ENCODE data around the gene LHX4.

The LHX4 gene

DNA sequence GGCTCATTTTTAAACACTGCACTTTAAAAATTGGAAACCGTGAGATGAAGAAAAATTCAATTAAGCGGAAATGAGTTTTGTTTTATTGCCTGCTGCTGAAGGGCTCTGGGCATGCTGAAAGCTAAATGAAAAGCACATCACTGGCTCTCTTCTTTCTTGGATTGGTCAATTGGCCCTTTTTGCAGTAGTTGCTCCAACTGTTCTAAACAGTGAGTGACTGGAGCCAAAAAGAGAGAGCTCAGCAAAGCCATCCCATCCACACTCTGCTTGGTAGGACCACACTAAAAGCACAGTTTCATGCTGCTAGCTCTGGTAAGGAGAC lies 48.1 kb downstream of the LHX4 start:
- in situ Hi-C loops (cut with MboI; ENCODE audit: low pct_unique_long_range_greater_than_20kb, low sequenced_read_pairs) = no loop called here
- no peak for DNase-seq

DNA sequence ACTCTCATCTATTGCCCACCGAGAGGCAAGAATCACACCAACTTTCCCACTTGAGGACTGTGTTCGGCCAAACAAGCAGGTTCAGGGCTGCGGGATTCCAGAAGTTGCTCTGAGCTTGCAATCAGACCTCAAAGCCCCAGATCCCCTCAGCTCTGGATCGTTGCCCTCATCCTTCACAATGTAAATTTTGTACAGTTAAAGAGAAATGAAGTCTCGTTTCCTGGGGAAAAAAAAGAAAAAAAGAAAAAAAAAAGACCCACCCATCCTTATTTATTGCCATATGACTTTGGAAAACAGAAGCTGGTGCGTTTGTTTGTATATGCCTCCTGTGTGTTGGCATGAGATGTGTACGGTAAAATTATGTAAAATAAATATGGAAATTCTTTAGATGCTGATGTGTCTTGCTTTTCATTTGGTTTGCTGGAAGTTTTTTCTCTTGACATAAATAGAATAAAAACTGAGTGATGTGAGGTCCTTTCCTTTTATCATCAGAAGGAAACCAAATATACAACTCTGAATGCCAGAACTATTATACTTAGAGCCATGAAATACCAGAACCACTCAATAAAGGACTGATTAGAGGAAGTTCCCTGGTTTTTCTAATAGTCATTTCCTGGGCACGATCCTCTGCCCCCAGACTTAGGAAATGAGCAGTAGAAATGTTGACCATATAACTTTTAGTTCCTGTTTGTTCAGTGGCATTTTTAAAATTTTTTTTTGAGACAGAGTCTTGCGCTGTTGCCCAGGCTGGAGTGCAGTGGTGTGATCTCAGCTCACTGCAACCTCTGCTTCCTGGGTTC lies 48.7 kb downstream of the LHX4 start:
- DNase-seq = peak; percentile 64
- in situ Hi-C loops (cut with MboI; ENCODE audit: low pct_unique_long_range_greater_than_20kb, low sequenced_read_pairs) = no loop called here

DNA sequence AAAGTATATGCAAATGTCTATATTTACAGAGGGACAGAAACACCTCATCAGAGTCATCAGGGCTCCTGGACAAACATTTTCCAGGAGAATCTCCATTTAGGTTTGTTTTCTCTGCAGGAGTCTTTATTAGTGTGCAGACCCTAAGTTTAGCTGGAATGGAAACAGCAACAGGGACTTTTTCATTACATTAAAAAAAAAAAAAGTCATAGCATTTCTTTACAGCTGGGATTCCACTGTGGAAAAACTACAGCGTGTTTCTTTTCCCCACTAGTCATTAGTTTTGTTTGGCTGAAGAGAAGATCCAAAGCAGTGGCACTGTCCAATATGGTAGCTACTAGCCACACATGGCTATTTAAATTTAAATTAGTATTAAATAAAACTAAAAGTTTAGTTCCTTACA lies 49.6 kb downstream of the LHX4 start:
- in situ Hi-C loops (cut with MboI; ENCODE audit: low pct_unique_long_range_greater_than_20kb, low sequenced_read_pairs) = no loop called here
- no peak for DNase-seq

DNA sequence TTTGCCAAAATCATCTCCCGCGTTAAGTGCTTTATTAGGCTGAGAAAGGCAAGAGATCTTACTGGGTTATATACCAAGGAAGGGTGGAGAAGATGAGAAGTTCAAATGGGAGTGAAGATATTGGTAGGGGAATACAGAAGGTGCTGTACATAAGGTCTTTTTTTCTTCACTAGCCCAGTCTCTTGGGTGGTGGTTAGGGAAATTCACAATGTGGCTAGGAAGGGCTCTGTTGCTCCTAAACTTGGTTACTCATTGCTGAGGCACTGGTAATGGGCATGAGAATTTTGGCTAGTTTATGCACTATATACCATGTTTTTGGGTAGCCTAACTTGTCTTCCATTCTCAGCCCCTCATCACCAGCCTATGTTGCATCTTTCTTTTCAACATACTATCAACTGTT lies 50.6 kb downstream of the LHX4 start:
- in situ Hi-C loops (cut with MboI; ENCODE audit: low pct_unique_long_range_greater_than_20kb, low sequenced_read_pairs) = no loop called here
- no peak for DNase-seq

DNA sequence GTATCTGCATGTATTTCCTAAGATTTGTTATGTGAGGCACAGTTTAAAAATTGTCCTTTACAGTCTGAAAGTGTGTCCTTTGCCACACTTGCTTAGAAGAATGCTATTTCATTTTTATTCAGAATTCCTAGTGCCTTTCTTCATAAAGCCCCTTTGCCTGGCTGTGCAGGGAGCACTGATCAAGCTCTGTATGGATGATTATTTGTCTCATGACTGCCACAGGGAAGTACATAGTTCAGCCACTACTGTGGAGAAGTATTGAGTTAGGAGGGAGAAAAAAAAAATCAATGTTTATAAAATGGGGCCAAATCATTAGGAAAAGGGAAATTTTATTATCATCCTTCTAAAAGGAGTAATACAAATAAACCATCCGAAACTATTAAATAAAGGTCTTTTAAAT lies 51.4 kb downstream of the LHX4 start:
- in situ Hi-C loops (cut with MboI; ENCODE audit: low pct_unique_long_range_greater_than_20kb, low sequenced_read_pairs) = no loop called here
- DNase-seq = no peak

DNA sequence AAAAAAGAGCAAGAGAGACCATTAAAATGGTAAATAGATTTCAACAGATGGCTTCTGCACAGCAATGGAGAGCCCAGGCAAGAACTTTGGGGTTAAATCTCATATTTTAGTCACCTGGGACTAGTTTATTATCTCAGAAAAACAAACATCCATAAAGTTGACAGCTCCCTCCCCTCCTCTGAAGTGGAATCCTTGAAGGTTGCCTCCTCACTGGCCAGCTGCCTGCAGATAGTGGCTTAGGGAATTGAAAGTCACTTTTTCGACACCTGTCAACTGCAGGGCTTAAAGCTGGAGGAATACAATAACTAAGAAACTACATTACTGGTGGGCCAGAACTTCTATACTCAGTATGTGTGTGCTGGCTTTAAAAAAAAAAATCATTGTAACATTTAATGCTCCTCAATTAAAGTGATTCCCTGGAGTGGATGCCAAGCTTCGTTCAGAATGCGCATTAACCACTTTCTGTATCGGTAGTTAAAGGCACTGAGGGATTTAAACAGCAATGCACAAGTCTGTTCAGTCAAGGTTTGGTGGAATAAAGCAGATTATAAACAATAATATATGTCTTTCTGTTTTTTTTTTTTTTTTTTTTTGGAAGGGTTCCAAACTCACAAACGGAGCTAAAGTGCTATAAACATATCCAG lies 52.5 kb downstream of the LHX4 start:
- in situ Hi-C loops (cut with MboI; ENCODE audit: low pct_unique_long_range_greater_than_20kb, low sequenced_read_pairs) = no loop called here
- no peak for DNase-seq

DNA sequence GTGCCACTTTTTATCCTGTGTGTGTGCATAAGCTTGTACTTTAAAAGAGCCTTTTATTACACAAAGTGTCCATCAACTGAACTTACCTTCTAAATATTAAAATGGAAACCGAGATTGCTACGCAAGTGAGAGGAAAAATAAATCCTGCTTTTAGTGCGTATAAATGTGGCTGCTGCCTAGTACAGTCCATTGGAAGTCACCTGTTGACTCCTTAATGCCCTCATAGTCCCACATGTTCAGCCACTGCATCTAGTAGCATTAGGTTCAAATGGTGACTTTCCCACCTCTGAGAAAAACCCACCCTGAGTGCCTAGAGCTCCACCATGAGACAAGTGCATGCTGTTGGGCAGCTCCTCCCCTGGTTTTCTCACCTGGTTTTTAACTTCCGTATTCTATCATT lies 53.0 kb downstream of the LHX4 start:
- in situ Hi-C loops (cut with MboI; ENCODE audit: low pct_unique_long_range_greater_than_20kb, low sequenced_read_pairs) = no loop called here
- no peak for DNase-seq

DNA sequence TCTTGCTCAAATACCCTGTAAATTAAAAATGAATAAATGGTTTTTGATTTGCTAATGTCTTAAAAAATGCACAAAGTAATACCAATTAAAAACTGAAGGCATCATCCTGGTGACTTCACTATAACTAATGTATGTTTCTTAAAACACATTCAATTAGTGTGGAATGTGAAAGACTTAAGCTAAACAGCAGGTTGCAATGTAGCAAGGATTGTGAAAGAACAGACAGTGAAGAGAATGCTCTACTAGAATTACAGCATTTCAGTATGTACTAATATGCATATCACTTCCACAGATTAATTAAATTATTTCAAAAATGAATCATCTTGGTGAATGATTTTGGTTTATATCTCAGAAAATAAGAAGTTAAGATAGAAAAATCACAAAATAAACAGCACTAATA lies 56.4 kb downstream of the LHX4 start:
- in situ Hi-C loops (cut with MboI; ENCODE audit: low pct_unique_long_range_greater_than_20kb, low sequenced_read_pairs) = no loop called here
- DNase-seq = no peak

DNA sequence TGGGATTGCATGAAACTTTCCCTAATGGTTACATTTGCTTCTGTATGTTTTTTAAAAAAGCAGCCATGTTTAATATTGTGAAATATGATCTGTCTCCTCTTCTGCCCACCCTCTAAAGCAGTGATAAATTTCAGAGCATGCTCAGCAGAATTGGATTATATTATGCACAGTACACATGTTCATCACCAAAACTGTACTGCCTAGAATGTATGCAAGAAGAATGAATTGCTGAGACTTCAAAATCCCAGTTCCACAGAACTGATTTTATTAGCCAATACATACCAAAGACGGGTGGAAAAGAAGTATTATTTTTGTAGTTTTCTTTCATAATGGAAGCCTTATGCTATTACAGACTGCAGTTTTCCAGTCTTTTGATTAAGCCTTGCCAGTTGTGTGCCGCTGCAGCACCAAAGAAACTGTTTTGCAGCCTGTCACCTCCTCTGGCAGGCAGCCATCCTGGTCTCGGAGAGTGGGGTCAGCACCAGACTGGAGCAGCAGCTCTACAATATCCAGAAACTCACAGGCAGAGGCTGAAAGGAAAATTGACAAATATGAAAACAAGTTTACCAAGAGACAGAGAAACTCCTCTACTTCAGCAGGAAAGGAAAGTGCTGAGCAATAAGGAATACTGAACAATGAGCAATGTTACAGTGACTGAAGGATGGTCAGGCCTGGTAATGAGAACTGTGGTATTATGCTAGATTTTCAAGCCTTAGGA lies 58.1 kb downstream of the LHX4 start:
- in situ Hi-C loops (cut with MboI; ENCODE audit: low pct_unique_long_range_greater_than_20kb, low sequenced_read_pairs) = no loop called here
- no peak for DNase-seq

DNA sequence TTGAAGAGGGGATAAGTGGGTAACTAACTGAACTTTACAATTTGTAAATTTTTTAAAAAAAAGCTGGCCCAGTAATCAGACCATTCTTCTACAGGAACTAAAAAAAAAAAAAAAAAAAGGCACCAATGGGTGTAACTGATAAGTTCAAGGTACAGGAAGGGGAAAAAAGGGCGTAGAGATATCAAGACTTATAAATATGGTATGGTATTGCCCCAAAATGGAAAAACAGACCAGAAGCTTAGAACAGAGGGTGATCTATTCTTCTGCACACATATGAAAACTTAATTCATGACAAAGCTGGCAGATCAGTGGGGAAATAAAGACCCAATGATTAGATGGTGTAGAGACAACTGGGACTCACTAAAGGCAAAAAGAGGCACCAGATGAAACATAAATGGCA lies 58.9 kb downstream of the LHX4 start:
- in situ Hi-C loops (cut with MboI; ENCODE audit: low pct_unique_long_range_greater_than_20kb, low sequenced_read_pairs) = no loop called here
- DNase-seq = no peak

DNA sequence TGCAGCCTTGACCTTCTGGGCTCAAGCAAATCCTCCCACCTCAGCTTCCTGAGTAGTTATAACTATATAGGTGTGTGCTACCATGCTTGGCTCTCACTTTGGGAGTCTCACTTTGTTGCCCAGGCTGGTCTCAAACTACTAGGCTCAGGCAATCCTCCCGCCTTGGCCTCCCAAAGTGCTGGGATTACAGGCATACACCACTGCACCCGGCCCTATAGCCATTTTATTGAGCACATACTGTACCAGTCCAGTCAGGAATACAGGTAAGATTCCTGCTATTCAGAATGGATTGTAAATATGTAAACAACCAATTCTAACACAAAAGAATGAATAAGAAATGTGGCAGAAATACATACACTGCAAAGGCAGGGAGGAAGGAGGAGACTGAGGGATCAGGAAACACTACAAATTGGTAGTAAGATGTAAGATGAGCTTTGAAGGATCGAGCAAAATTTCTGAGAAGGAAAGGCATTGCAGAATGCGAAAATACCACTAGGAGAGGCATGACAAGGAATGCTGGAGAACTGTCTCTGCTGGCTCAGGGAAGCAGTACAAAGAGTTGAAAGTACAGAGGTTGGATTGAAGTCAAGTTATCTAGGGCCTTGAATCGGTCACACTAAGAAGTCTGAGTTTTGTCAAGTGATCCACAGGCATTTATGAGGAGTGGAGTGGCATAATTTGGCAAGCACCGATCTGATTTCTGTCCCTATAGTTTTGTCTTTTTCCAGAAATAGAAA lies 60.4 kb downstream of the LHX4 start:
- no peak for DNase-seq
- in situ Hi-C loops (cut with MboI; ENCODE audit: low pct_unique_long_range_greater_than_20kb, low sequenced_read_pairs) = no loop called here

DNA sequence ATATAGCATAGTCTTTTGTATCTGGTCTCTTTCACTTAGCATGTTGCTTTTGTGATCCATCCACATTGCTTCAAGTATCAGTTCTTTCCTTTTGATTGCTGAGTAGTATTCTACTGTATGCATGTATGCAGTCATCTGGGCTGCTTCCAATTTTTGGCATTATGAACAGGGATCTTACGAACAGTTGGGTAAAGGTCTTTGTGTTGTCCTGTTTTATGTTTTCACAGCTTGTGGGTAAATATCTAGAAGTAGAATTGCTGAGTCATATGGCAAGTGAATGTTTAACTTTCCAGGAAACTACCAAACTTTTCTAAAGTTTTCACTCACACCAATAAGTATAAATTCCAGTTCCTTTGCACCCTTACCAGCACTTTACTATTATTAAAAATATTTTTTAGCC lies 60.9 kb downstream of the LHX4 start:
- in situ Hi-C loops (cut with MboI; ENCODE audit: low pct_unique_long_range_greater_than_20kb, low sequenced_read_pairs) = no loop called here
- no peak for DNase-seq

DNA sequence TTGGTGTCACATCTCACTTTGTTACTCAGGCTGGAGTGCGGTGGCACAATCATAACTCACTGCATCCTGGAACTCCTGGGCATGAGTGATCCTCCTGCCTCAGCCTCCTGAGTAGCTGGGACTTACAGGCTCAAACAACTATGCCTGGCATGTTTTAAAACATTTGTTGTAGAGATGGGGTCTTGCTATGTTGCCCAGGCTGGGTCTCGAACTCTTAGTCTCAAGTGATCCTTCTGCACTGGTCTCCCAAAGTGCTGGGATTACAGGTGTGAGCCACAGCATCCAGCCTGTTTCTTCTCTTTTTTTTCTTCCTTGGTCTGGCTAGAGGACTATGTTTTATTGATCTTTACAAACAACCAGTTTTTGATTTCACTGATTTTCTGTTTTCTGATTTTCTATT lies 64.6 kb downstream of the LHX4 start:
- DNase-seq = no peak
- in situ Hi-C loops (cut with MboI; ENCODE audit: low pct_unique_long_range_greater_than_20kb, low sequenced_read_pairs) = no loop called here

DNA sequence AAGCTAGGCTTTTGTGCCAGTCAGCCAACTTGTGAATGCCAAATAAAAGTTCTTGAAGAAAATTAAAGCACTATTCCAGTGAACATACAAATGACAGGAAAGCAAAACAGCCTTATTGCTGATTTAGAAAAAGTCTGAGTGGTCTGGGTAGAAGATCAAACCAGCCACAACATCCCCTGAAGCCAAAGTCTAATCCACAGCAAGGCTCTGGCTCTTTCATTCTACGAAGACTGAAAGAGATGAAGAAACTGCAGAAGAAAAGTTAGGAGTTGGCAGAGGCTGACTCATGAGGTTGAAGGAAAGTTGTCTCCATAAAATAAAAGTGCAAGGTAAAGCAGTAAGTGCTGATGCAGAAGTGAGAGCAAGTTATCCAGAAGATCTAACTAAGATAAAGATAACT lies 65.9 kb downstream of the LHX4 start:
- in situ Hi-C loops (cut with MboI; ENCODE audit: low pct_unique_long_range_greater_than_20kb, low sequenced_read_pairs) = no loop called here
- DNase-seq = no peak

DNA sequence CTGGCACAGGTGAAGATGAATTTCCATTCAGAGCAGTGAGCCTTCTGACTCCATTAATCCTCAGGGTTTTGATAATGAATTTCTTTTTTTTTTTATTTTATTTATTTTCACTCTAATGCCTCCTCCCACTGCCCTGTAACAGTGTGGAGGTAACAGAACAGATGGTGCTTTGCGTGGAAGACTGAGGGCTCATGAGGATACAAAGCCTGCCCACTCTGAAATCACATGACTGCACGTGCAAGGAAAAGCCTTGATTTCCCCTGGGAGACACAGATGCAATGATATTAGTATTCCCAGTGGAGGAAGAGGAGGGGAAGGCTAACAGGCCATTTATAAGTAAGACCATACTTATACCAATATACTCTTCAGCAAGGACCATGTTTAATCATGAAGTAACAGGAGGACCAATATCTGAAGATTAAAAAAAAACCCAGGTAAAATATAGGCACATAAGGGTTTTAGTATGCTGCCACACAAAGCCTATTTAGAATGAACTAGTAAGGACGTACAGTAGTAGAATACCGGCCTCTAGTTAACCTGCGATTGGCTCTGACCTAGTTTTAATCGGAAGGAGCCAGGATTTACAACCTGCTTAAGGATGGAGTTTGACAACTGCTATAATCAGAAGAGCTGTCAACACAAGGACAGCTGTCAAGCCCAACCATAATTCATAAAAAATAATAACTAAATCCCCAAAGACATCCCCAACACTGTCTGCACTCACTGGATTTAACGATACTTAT lies 69.6 kb downstream of the LHX4 start:
- in situ Hi-C loops (cut with MboI; ENCODE audit: low pct_unique_long_range_greater_than_20kb, low sequenced_read_pairs) = no loop called here
- no peak for DNase-seq

DNA sequence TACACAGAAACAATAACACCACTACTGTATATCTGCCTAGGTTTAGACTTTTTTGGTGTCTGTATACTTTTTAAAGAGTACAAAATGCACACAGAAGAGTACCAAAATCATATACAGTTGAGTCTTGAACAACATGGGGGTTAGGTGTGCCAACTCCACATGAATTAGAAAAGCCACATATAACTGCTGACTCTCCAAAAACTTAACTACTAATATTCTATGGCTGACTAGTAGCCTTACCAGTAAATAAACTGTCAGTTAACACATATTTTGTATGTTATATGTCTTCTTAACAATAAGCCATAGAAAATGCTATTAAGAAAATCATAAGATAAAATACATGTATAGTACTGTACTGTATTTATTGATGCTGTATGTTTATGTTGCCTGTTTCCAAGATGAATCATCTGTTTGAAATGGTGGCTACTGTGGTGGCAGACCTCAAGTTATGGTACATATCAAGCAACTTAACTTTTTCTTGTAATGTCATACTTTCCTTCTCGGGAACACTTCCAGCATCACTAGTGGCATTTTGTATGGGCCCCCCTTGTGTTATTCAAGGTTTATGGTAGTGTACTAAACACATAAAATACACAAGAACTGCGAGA lies 71.2 kb downstream of the LHX4 start:
- DNase-seq = no peak
- in situ Hi-C loops (cut with MboI; ENCODE audit: low pct_unique_long_range_greater_than_20kb, low sequenced_read_pairs) = no loop called here

DNA sequence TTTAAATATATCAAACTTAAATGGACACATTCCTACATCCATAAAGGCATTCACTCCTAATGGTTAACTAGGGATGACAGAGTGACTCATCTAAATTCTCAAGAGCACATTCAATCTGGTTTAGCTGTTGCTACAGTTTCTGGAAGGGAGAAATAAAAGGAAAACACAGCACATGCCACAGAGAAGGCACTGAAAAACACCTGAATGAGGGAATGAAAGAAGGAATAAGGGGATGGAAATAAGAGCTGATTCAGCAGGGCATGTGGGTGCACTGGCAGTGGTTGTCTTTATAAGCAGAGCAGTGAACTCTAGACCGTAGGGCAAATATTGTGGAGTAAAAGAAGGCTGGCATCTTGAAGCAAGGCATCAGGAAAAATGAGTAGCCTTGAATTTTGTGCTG lies 79.3 kb downstream of the LHX4 start:
- no peak for DNase-seq
- in situ Hi-C loops (cut with MboI; ENCODE audit: low pct_unique_long_range_greater_than_20kb, low sequenced_read_pairs) = no loop called here

DNA sequence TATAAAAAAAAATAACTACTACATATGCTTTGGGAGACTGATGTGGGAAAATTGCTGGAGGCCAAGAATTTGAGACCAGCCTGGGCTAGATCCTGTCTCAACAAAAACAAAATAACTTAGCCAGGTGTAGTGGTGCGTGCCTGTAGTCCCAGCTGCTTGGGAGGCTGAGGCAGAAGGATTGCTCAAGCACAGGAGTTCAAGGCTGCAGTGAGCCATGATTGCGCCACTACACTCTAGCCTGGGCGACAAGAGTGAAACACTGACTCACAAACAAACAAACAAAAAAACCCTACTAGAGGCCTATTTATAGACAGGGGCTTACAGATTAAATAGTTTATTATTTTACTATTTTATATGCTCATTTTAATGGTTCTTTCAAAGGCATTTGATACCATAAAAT lies 80.0 kb downstream of the LHX4 start:
- in situ Hi-C loops (cut with MboI; ENCODE audit: low pct_unique_long_range_greater_than_20kb, low sequenced_read_pairs) = no loop called here
- DNase-seq = no peak
